ENCODE results near the gene UCP2. TPM values are rescaled to one million over a fixed set of nuclear protein-coding genes. Genes with fewer than 3 reads are reported as not detected.

UCP2 gene
- total RNA-seq, 1 donor from 2014 or later = 458 TPM

DNA sequence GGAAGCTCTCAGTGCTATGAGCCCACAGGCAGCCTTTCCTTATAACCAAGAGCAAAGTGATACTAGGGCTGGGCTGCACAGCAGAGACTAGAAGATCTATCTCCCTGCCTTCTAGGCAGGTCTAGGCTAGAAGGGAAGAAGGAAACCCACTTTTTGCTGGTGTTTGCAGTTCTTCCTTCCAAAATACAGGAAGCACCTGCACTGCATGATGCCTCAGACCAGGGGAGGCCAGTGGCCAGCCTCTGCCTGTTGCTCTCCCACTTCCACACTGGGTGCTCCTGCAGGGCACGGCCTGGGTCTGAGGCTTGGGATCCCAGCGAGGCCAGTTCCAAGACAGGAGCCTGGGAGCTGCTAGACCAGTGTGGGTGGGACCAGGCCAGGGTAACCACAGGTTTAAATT, 32.2 kb upstream of the UCP2 start:
- CTCF ChIA-PET = interaction anchor here (1.6 kb wide), 1 partner anchor 42 kb away, joined by 3 read pairs; no protein-coding TSS in a partner anchor
- no peak overlapping the region for H3K27ac Mint-ChIP-seq

DNA sequence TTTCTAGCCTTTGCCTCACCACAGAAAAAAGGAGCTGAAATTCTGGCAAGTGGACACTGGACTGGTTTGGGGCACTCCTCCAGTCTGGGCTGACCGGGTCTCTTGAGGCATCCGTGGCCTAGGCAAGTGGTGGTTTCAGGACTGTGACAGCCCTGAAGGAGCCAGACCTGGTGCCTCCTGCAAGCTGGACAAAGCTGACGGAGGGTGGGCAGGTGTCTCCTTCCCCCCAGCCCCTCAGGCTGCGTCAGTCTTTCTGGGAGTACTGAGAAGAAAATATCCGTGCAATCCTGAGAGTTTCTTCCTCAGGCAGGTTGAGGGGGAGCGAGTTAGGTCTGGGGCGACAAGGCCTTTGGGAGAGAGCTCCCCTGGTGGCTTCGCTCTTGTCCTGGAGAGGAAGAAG, 30.5 kb upstream of the UCP2 start:
- ATAC-seq (ENCODE audit: low read depth) (no peak), DNase-seq (no peak)
- CTCF ChIA-PET = interaction anchor here (2.4 kb wide), 1 partner anchor 48 kb away, joined by 7 read pairs; no protein-coding TSS in a partner anchor
- TF ChIP-seq, protein P1, sequence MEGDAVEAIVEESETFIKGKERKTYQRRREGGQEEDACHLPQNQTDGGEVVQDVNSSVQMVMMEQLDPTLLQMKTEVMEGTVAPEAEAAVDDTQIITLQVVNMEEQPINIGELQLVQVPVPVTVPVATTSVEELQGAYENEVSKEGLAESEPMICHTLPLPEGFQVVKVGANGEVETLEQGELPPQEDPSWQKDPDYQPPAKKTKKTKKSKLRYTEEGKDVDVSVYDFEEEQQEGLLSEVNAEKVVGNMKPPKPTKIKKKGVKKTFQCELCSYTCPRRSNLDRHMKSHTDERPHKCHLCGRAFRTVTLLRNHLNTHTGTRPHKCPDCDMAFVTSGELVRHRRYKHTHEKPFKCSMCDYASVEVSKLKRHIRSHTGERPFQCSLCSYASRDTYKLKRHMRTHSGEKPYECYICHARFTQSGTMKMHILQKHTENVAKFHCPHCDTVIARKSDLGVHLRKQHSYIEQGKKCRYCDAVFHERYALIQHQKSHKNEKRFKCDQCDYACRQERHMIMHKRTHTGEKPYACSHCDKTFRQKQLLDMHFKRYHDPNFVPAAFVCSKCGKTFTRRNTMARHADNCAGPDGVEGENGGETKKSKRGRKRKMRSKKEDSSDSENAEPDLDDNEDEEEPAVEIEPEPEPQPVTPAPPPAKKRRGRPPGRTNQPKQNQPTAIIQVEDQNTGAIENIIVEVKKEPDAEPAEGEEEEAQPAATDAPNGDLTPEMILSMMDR (IDR thresholded peaks at IDR 0.05) = no peak
- H3K27ac Mint-ChIP-seq = peak overlapping the region; percentile 92
- H3K27me3 Mint-ChIP-seq = no peaks in the 10 kb centered on the region
- no peaks in the 10 kb centered on the region for H3K9me3 Mint-ChIP-seq
- POLR2A ChIA-PET = interaction anchor here (1.0 to 2.0 kb wide), 3 partner anchors 8 to 49 kb away, joined by 5 to 7 read pairs (median 6); partner anchors contain the start of gene UCP2
- peaks cover 72% of the 10 kb centered on the region for H3K4me1 Mint-ChIP-seq
- peaks cover 19% of the 10 kb centered on the region for H3K36me3 Mint-ChIP-seq (ENCODE audit: low read depth)
- intact Hi-C loops (cut with micrococcal nuclease) = no loop called here
- no peak overlapping the region for H3K4me3 Mint-ChIP-seq

More for the DNA sequence above, 32.2 kb upstream of the UCP2 start:
- Mint-ChIP-seq H3K27me3 (no peaks in the 10 kb centered on the region), H3K4me3 (no peak overlapping the region), H3K4me1 (peaks cover 63% of the 10 kb centered on the region), H3K36me3 (ENCODE audit: low read depth) (peaks cover 19% of the 10 kb centered on the region), H3K9me3 (no peaks in the 10 kb centered on the region)
- no peak for ATAC-seq (ENCODE audit: low read depth)
- no peak for DNase-seq
- intact Hi-C loops (cut with micrococcal nuclease) = no loop called here
- TF ChIP-seq, protein P1 (IDR thresholded peaks at IDR 0.05) = no peak
- POLR2A ChIA-PET = interaction anchor here (1.1 to 4.9 kb wide), 4 partner anchors 17 to 43 kb away, joined by 4 to 22 read pairs (median 7); partner anchors contain the start of gene UCP2

DNA sequence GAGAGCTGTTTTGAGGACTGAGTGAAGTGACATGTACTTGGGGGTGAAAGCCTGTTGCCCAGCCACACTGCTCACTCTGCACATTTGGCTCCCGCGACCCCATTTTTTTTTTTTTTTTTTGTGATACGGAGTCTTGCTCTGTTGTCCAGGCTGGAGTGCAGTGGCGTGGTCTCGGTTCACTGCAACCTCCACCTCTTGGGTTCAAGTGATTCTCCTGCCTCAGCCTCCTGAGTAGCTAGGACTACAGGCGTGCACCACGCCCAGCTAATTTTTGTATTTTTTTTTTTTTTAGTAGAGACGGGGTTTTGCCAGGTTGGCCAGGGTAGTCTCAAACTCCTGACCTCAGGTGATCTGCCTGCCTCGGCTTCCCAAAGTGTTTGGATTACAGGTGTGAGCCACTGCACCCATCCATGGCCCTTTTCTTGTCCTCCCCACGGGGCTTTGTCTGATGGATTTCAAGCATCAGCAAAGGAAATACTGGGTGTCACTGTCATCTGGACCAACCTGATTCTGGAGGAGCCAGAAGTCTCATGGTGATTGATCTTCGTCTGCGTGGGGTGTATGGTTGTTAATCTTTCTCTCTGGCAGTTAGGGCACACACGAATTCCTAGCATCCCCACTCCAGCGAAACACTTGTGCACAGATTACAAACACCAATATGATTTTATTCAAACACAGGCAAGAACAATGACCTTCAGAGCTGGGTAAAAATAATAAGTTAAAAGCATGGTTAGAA, 29.6 kb upstream of the UCP2 start:
- CTCF ChIA-PET = interaction anchor here (2.4 kb wide), 1 partner anchor 48 kb away, joined by 7 read pairs; no protein-coding TSS in a partner anchor
- peaks cover 72% of the 10 kb centered on the region for H3K4me1 Mint-ChIP-seq
- POLR2A ChIA-PET = interaction anchor here (0.7 to 2.4 kb wide), 9 partner anchors 8 to 44 kb away, joined by 3 to 24 read pairs (median 8); partner anchors contain the start of gene UCP2
- H3K9me3 Mint-ChIP-seq = no peaks in the 10 kb centered on the region
- no peak for DNase-seq
- TF ChIP-seq, protein P1 (IDR thresholded peaks at IDR 0.05) = no peak
- H3K27me3 Mint-ChIP-seq = no peaks in the 10 kb centered on the region
- H3K4me3 Mint-ChIP-seq = peak overlapping the region; percentile 70
- intact Hi-C loops (cut with micrococcal nuclease) = no loop called here
- H3K27ac Mint-ChIP-seq = peak overlapping the region; percentile 92
- peaks cover 16% of the 10 kb centered on the region for H3K36me3 Mint-ChIP-seq (ENCODE audit: low read depth)
- no peak for ATAC-seq (ENCODE audit: low read depth)

DNA sequence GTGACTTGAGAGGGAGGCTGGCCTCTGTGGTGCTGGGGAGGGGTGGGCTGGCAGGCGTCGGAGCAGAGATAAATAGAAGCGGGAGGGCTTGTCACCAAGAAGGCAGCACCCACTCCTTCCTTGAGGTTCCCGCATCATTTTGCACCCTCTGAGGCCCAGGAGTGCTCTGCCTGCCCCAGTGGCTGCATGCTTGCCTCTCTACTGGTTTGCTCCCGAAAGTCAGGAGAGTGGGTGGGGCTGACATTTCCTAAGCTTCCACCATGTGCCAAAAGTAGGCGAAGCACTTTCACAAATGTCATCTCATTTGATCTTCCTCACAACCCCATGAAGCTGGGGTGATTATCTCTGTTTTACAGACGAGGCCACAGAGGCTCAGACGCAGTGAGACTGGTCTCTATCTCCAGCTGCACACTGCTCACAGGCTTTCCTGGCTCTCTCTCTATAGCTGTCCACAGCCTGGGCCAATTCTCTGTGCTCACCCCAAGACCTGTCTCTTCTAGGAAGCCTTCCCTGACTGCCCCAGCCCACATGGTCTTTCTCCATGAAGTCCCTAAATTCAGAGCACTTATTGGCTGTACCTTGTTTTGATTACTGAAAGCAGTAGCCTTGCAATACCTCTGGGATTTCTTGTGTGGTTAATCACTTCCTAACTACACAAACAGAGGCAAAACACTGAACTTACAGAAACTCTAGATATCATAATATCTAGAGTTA, 28.9 kb upstream of the UCP2 start:
- Mint-ChIP-seq H3K27ac (peak overlapping the region; percentile 92), H3K4me1 (peaks cover 74% of the 10 kb centered on the region), H3K4me3 (peak overlapping the region; percentile 70), H3K9me3 (no peaks in the 10 kb centered on the region), H3K27me3 (no peaks in the 10 kb centered on the region), H3K36me3 (ENCODE audit: low read depth) (peaks cover 9% of the 10 kb centered on the region)
- CTCF ChIA-PET = interaction anchor here (2.4 kb wide), 1 partner anchor 47 kb away, joined by 7 read pairs; no protein-coding TSS in a partner anchor
- ATAC-seq (ENCODE audit: low read depth) (peak; percentile 87), DNase-seq (no peak)
- POLR2A ChIA-PET = interaction anchor here (0.8 to 2.4 kb wide), 7 partner anchors 9 to 43 kb away, joined by 3 to 24 read pairs (median 8); partner anchors contain the start of gene UCP2
- intact Hi-C loops (cut with micrococcal nuclease) = loop anchor here (1.0 kb wide), 3 partner anchors 9 to 31 kb away; no protein-coding TSS in a partner anchor
- TF ChIP-seq, protein P1 (IDR thresholded peaks at IDR 0.05) = no peak
